HG03025 (cell line): Measurements from ENCODE around the gene POU2F1.
"Not testable (repeated sequence)": the region's sequence is repeated elsewhere in the genome, so short reads cannot be mapped to it uniquely, and the experiment has no call there.

ENCODE experiments used
- ATAC-seq: cut with Tn5 transposase; IDR thresholded peaks from one replicate; pipeline ENCODE4 v1.9.1; 2021; ENCODE audit warnings: mild to moderate bottlenecking, moderate library complexity; ENCODE audit not compliant: unreplicated experiment, low FRiP score

The POU2F1 gene

DNA sequence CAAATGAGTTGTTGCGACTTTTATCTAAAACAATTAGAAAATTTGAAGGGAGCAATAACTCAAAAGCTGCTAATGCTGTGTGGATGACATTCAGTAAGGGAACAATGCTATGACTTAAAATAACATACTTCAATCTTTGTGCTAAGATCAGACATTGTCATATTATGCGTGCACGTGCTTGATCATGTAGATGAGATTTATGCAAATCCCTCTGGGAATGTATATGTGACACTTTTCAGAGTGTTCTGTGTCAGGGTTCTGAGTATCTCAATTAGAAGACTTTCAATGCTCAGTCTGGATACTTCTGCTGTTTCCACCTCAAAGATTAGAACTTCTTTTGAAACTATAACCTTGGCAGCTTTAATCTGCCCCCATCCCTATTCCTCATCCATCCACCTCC lies 18.6 kb upstream of the POU2F1 start:
- ATAC-seq, result no peak

DNA sequence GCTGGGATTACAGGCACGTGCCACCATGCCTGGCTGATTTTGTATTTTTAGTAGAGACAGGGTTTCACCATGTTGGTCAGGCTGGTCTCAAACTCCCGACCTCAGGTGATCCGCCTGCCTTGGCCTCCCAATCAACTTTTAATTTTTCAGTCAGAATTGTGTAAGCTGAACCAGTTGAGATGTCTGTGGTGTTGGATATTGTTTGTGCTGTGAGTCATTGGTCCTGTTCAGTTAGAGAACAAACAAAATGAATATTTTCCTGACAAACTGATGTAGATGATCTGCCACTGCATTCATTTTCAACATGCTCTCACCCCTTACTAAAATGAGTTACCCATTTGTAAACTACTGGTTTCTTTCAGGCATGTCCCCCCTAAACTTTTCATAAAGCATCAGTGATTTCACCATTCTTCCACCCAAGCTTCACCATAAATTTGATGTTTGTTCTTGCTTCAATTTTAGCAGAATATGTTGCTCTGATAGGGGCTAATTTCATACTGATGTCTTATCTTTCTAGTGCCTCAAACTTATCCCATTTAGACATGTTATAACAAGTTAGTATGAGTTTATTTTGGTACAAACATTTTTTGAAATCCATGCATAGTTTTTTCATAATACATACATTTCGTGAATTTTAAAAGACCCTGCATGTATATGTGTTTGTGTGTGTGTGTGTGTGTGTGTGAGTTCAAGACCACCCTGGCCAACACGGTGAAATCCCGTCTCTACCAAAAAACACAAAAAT lies 15.2 kb upstream of the POU2F1 start:
- not testable (repeated sequence) for ATAC-seq

DNA sequence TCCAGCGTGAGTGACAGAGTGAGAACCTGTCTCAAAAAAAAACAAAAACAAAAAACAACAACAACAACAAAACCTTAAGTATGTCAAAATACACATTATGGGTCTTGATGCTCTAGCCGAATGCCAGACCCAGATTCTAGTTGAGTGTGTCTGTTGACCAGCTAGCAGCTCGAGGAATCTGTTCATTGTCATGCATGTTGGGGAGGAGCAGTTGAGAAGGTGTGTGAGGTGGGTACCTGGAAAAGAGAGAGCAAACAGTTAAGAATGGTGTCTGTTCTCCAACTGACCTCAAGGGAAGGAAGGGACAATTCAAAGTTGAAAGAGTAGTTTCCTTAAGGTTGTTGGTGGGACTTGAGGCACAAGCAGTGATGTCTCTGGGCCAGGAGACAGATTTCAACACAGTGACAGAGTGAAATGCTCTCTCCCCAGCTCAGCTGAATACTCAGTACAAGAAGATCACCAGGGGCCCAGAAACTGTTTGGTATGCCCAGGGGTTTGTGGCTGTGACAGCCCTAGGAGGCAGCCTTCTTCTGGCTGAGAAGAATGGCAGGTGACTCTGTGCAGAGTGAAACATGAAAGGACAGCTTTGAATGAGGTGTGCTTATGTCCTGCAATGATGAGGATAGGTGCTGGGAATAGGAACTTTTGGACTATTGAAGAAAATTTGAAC lies 14.4 kb upstream of the POU2F1 start:
- ATAC-seq, result no peak

DNA sequence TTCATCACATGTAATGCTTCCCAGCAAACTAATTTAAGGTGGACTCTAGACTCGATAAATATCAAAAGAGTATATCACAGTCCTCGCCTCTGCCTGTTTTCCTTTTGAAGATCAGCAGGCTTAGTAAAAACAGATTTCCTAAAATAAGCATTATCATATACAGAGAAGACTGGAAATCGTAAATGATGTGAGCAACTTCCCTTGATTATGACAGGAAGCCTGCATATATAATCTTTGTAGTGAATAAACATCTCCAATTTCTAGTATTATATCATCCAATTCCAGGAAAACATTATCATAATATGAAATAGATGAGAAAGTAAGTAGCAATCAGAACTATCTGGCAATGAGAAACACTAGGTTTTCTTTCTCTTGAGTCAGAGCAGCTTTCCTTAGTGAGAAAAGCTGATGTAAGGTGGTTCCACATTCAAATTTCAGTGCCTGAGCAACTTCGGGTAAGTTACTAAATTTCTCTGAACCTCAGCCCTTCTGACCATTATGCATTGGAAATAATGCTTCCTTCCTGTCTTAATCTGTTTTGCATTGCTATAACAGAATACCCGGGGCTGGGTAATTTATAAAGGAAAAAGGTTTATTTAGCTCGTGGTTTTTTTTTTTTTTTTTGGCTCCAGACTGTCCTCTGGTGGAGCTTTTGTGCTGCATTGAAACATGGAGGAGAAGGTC lies 12.6 kb upstream of the POU2F1 start:
- ATAC-seq, result no peak

DNA sequence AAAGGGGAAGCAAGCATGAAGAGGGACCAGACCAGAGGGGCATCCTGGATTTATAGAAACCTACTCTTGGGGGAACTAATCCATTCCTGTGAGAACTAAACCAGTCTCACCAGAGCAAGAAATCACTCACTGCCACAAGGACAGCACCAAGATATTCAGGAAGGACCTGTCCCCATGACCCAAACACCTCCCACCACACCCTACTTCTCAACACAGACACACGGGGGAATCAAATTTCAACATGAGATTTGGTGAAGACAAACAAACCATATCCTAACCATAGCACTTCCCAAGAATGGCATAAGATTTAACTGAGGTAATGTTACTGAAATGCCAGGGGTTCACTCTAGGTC lies 12.1 kb upstream of the POU2F1 start:
- no peak for ATAC-seq

DNA sequence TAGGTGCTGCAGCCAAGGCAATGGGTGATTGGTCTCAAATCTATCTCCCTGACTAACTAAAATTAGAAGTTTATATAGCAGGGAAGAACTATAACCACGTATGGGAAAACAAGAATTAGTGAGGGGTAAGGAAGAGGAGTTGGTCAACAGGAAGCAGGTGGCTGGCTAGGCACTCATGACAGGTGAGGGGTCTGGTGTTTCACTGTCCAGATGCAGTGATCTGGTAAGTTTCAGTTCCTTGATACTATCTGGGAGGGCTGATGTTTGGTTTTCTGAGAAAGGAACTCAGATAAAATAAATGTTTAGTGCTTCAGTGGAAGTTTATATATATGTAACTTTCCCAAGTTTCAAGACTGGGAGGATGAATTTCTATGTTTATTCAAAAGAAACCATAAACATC lies 11.6 kb upstream of the POU2F1 start:
- no peak for ATAC-seq

DNA sequence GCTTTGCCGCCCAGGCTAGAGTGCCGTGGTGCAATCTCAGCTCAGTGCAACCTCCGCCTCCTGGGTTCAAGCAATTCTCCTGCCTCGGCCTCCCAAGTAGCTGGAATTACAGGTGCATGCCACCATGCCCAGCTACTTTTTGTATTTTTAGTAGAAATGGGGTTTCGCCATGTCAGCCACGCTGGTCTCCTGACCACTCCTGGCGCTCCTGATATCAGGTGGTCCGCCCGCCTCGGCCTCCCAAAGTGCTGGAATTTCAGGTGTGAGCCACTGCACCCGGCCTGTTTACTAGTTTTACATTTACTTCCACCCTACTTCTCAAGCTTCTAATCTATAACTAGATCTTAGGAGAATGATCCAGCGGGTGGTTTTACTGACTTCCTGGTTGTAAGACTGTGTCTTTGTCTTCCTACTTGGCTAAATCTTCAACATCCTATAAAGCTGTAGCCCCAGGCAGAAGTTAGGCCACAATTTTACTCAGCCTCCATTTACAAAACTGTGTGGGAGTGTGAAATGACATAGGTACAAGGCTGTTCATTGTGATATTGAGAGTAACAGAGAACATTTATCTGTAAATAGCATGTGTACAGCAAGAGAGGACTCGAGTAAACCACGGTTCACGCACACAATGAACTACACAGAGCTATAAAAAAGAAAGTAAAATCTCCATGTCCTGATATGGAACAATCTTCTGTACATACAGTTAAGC lies 9.6 kb upstream of the POU2F1 start:
- no peak for ATAC-seq

DNA sequence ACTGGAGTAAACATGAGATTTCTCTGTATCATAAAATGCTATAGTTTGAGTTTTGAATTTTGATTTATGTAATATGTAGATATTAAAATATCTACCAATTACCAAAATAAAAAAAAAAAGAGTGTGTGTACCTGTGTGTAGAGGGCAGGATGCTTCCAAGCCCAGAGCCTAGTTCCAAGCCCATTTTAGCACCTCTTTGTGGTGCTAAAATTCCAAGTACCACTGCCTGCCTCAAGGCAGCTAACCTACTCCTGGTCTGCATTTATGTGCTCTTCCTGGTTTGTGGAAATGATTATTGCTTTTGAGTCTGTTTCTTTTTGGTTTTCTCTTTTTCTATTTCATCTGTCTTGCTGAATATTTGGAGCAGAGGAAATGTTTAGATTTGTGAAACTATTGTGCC lies 8.7 kb upstream of the POU2F1 start:
- no peak for ATAC-seq

DNA sequence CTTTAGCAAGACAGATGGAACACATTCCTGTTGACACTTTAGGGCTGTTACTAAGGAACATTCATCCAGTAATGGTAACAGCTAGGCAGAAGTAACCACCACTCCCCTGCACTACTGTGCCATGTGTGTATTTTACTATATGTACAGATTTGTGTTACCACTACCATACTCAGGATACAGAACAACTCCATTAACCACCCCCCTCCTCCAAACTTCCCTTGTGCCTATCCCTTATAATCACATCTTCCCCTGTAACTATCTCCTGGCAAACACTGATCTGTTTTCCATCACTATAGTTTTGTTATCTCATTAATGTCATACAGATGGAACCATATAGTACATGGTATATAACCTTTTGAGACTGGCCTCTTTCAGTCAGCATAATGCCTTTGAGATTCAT lies 3.9 kb upstream of the POU2F1 start:
- no peak for ATAC-seq

DNA sequence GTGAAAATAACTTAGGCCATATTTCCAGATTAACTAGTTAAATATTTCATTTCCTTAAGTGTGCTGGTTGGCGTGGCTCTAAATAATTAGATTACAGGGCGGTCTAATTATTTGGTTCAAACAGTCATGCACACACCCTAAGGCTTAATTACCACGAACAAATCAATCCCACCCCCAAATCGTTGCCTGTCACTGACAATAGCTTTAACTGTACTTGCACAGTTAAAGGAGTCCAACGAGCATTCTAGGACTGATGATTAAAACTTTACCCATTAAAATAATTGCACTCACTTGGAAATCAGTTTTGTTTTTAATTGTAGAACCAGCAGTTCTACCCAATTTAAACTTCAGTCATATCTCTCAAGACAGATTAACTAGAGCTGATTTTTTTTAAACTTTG lies 1.5 kb upstream of the POU2F1 start:
- no peak for ATAC-seq

DNA sequence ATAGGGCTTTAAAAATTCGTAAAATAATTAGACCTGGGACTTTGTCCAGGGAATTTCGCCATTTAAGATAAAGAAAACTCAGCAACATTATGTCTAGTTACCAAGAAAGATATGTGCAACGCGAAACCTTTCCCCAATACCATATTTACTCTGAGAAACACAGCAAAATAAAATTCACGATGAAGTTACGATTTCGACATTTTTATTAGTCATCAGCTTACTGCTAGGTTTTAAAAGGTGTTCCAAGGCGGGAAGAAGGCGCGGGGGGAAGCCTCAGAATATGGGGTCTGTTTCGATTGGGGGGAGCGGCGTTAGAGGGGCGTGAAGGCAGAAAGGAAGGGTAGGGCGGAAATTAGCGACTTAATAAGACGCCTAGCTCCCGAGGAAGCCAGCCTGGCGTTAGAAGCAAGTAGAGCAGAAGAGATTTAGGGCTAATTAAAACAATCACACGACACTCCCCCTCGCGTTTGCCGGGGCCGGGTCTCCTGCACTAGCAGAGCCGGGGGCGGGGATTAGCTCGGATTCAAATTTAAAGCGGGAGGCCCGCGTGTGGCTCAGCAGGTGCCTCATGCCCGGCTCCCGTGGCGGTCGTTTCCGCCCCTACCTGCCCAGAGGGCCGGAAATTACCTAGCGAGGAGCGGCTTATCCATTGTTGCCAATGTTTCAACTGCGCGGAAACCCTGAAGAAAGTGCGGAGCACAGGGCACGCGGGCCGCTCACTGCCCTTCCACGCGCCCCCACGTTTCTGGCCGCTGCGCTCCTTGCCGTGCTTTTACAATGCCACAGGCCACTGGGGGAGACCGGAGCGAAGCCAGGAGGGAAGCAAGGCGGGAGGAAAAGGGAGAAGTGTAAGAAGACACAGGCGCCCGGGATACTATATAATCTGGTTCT lies 795 bp upstream of the POU2F1 start:
- ATAC-seq, result peak; percentile 38

DNA sequence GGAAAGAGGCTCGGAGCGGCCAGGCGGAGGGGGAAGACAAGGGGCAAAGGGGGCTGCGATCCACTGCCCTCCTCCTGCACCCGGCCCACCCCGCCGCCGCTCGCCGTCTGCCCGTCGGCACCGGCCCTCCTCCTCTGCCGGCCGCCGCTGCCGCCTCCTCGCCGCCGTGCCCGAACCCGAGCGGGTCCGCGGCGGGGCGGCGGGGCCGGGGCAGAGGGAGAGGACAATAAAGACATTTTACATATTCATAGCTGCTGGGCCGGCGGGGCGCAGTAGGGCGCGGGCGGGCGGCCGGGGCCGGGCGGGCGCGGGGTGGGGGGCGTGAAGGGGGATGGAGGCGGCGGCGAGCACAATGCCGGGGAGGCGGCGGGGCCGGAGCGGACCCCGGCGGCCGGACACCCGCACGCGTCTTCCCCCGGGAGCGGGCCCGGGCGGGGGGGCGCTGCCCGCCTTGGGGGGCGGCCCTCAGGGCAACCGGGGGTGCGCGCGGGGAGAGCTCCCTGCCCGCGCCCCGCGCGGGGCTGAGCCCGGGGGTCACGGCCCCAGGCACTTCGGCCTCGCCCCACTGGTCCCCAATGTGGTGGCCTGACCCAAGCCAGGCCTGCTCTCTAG lies 546 bp downstream of the POU2F1 start:
- ATAC-seq, result peak; percentile 6

DNA sequence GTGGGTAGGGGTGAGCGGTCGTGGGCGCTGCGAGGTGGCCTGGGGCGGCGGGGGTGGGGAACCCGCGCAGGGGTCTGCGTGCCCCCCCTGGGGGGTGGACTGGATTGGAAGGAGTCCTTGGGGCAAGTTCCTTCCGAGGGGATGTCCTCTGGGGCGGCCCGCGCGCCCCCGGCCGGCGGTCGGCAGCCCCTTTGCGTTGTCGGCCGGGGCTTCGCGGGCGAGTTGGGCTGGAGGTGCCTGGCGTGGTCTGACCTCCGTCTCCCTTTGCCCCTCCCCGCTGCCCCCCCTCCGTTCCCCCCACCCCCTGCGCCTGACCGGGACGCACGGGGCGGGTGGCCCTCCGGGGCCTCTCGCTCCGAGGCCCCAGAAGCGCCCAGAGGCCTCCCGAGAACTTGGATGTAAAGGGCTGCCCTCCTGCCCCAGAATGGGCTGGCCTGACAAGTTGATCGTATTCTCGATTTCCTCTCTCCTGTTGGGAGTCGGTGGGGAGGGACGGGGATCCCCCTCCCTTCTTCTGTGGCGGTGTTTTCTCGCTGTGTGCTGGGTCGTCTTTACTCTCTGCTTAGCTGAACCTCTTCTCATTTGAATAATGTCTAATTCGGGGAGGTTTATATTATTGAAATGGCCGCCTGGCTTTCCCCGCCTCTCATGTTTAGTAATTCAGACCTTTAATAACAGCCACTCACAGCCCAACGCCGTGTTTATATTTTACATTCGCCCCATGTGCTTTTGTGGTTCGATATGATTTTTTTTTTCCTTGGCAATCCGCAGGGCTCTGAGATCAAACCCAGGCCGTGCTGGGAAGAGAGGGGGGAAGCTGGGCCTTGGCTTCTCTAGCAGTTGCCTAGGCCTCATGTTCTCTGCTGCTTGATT lies 1.3 kb downstream of the POU2F1 start:
- peak; percentile 54 for ATAC-seq

DNA sequence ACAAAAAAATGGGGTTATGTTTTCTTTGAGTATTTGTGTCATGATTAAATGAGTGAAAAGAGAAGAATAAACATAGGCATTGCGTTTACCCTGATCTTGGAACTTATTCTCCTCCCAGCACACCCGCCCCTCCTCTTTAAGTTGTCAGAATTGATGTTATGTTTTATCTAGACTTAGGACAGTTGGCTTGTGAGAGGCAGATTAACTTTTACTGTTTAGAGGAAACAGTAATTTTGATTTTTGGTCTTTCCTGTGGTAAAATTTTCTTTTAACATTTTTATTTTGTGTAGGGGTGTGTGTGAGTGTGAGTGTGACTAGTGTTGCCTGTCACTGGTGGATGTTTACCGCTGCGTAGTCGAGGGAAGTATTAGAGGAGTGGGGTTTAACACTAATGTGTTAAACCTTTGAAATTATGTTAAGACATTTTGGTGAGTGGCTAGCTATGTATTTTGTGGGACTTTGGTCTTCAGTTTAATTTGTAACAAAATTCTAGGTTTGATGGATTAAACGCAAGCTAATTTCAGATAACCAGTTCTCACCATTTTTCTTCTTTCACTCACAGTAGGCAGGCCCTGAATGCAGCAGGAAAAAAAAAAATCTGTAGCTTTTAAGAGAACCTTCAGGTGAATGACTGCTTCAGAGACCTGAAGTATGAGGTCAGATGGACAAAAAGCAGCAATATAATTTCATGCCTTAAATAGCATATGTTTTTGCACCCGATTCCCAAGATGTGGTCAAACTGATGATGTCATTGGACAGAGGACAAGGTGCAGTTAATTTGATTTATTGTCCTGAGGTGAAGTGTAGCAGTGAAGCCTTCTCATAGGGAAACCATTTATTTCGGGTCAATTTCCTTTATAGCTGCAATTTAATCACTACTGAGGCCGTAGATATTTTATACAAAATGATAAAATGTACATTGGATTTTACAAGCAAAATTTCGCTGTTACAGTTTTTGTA lies 2.7 kb downstream of the POU2F1 start:
- ATAC-seq, result no peak

DNA sequence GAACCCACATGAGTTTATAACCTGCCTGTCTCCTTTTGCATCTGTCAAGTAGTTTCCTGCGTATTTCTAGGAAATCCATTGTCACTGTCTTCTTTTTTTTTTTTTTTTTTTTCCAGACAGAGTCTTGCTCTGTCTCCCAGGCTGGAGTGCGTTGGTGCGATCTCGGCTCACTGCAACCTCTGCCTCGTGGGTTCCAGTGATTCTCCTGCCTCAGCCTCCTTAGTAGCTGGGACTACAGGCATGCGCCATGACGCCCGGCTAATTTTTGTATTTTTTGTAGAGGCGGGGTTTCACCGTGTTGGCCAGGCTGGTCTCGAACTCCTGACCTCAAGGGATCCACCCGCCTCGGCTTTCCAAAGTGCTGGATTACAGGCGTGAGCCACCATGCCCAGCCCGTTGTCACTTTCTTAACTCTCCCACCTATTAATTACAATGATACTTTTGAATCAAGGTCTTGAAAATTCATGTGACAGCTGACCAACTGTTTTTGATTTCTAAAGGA lies 4.1 kb downstream of the POU2F1 start:
- ATAC-seq, result not testable (repeated sequence)

DNA sequence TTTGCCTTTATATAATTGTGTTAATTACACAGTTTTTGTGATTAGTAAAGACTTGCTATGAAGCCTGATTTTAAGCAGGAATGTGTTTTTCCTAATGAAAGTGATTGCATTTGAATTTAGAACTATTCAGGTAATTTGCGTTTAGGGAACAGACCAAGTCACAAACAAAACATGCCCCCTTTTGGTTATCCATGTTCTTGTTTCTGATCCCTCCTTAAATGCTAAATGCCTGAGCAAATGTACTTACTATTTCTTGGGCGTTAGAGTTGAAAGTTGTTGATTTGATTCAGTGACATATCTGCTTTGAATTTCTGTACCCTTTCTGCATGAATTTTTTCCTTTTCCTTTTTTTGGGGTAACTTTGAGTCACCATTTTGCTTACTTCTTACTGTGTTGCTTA lies 5.2 kb downstream of the POU2F1 start:
- no peak for ATAC-seq

DNA sequence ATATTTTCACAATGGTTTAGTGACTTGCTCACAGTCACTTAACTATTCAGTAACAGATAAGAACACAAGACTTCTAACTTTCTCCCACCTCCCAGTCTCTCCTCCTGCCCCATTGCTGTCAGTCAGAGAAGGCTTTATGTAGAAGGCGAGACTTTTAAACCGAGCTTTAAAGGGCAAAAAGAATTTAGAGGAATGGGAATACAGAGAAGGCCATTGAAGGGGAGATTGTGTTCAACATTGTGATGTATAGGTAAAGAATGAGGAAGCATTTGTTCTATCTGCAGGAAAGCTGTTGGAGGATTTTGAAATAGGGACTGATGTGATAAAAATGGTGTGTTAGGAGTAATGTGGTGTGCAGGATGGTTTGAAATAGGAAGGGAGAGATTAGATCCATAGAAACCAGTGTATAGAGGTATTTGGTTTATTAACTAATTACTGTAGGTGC lies 7.3 kb downstream of the POU2F1 start:
- no peak for ATAC-seq
